Gastroesophageal sphincter (tissue), 3 donors: ENCODE results near the gene TIAM2.

Experiments
- CTCF ChIP-seq, 4 experiments: fragments of 200-600 bp in 2 of 4; fragments of 450-650 bp in 2 of 4; sonication (generic) in 1 of 4; IDR thresholded peaks; one replicate each; pipeline ENCODE4 v1.5.1; 2017 to 2019; ENCODE audit warnings: antibody characterized with exemption in 4 of 4, mild to moderate bottlenecking in 2 of 4, moderate library complexity in 2 of 4
- EP300 ChIP-seq: sonication (generic); formaldehyde crosslinking; IDR thresholded peaks from one replicate; pipeline ENCODE4 v1.6.1; 2017; ENCODE audit warnings: antibody characterized with exemption, mild to moderate bottlenecking
- POLR2AphosphoS5 ChIP-seq: sonication (generic); formaldehyde crosslinking; IDR thresholded peaks from one replicate; pipeline ENCODE4 v1.6.1; 2017; ENCODE audit warnings: antibody characterized with exemption

DNA sequence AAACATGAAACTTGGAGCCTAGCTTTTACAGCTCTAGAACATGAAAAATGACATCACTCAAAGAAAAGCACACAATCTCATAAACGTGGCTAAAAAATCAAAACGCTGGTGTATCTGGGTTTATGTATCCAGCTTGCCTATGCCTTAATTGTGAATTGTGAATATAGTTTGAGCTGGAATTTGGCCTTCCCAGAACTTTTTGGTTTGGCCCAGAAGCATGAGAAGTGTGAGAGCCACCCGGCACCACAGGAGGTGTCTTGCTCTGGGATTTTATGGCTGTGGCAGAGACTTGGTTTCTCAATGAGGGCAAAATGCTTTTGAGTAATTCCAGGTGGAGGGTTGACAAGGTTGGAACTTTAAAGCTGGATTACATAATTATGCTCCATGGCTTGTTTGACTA is 69.2 kb downstream of the TIAM2 start:
- TF ChIP-seq CTCF (IDR thresholded peaks at IDR 0.05) (no peak), POLR2AphosphoS5 (no peak), EP300 (no peak)
